CD14-positive monocyte (primary cell): ENCODE measurements around the gene DOP1B. TPM values are rescaled to one million over a fixed set of nuclear protein-coding genes. Genes with fewer than 3 reads are reported as not detected.
"Not testable (repeated sequence)": the region's sequence is repeated elsewhere in the genome, so short reads cannot be mapped to it uniquely, and the experiment has no call there.

Experiments used
- DNase-seq, 3 donors: peaks; one replicate each; pipeline ENCODE4 v3.0.0-alpha.2; 2011 to 2022
- H2AFZ ChIP-seq: 2 replicates; pipeline ENCODE4 v1.6.0; 2012; ENCODE audit warnings: mild to moderate bottlenecking, low read depth, low read length, inconsistent platforms; ENCODE audit not compliant: insufficient read depth, poor library complexity, severe bottlenecking
- H3K27ac ChIP-seq, 2 donors: 1 replicate in 1 of 2; 2 replicates in 1 of 2; pipeline ENCODE4 v1.5.1; 2012 to 2013; ENCODE audit warnings: low read length in 2 of 2, control low read depth in 1 of 2, inconsistent platforms in 1 of 2, low read depth in 1 of 2, mild to moderate bottlenecking in 1 of 2
- H3K27me3 ChIP-seq, 2 donors: one replicate each; pipeline versions ENCODE4 v1.6.0 to v1.6.1; 2011 to 2013; ENCODE audit warnings: low read length in 2 of 2; ENCODE audit not compliant: control insufficient read depth in 2 of 2, insufficient read depth in 2 of 2
- H3K36me3 ChIP-seq, 2 donors: replicated peaks in 1 of 2; 1 replicate in 1 of 2; 2 replicates in 1 of 2; pipeline versions ENCODE4 v1.5.1 to v1.6.1; 2012 to 2013; ENCODE audit warnings: low read length in 2 of 2, control low read depth in 1 of 2, inconsistent platforms in 1 of 2, mild to moderate bottlenecking in 1 of 2; ENCODE audit not compliant: insufficient read depth in 2 of 2, control insufficient read depth in 1 of 2
- H3K4me1 ChIP-seq, 2 donors: 1 replicate in 1 of 2; 2 replicates in 1 of 2; pipeline versions ENCODE4 v1.5.1 to v1.6.1; 2012 to 2013; ENCODE audit warnings: low read length in 2 of 2, control low read depth in 1 of 2, inconsistent platforms in 1 of 2, mild to moderate bottlenecking in 1 of 2, moderate library complexity in 1 of 2; ENCODE audit not compliant: insufficient read depth in 2 of 2, control insufficient read depth in 1 of 2
- H3K4me2 ChIP-seq: replicated peaks from 2 replicates; pipeline ENCODE3; 2012; ENCODE audit warnings: low read length, moderate library complexity, mild to moderate bottlenecking; ENCODE audit not compliant: poor library complexity, severe bottlenecking; ENCODE audit errors: extremely low read depth
- H3K4me3 ChIP-seq, 3 experiments: fragments of 200-600 bp in 1 of 3; sonication (generic) in 1 of 3; replicated peaks in 1 of 3; 1 replicate in 2 of 3; 2 replicates in 1 of 3; pipeline ENCODE4 v1.5.1; 2011 to 2013; ENCODE audit warnings: low read length in 3 of 3, mild to moderate bottlenecking in 3 of 3, control low read depth in 2 of 3, low read depth in 2 of 3, inconsistent platforms in 1 of 3, moderate library complexity in 1 of 3
- H3K79me2 ChIP-seq: 2 replicates; pipeline ENCODE4 v1.6.0; 2012; ENCODE audit warnings: mild to moderate bottlenecking, control low read depth, inconsistent platforms, low read length, moderate library complexity; ENCODE audit not compliant: insufficient read depth
- H3K9ac ChIP-seq: 2 replicates; pipeline ENCODE4 v1.6.0; 2017; ENCODE audit warnings: low read length, mild to moderate bottlenecking; ENCODE audit not compliant: insufficient read depth, poor library complexity, severe bottlenecking
- H3K9me3 ChIP-seq, 2 donors: replicated peaks in 1 of 2; 1 replicate in 1 of 2; 2 replicates in 1 of 2; pipeline versions ENCODE4 v1.5.1 to v1.6.1; 2012 to 2013; ENCODE audit warnings: low read length in 2 of 2, control low read depth in 1 of 2; ENCODE audit not compliant: control insufficient read depth in 1 of 2, insufficient read depth in 1 of 2
- H4K20me1 ChIP-seq: 2 replicates; pipeline ENCODE4 v1.6.0; 2012; ENCODE audit warnings: mild to moderate bottlenecking, low read length, control low read depth, moderate library complexity; ENCODE audit not compliant: insufficient read depth
- H3K27ac Mint-ChIP-seq, 7 donors: one replicate each; pipeline ENCODE4 v1.8.0; 2020; ENCODE audit warnings: mild to moderate bottlenecking in 7 of 7, mixed read lengths in 7 of 7, moderate library complexity in 6 of 7, inconsistent platforms in 2 of 7
- H3K27me3 Mint-ChIP-seq, 3 donors: one replicate each; pipeline ENCODE4 v1.8.0; 2021 to 2022; ENCODE audit warnings: low read depth in 3 of 3, mild to moderate bottlenecking in 3 of 3, mixed read lengths in 3 of 3, moderate library complexity in 3 of 3, inconsistent platforms in 1 of 3
- H3K36me3 Mint-ChIP-seq, 2 donors: one replicate each; pipeline ENCODE4 v1.8.0; 2020; ENCODE audit warnings: mixed read lengths in 2 of 2, inconsistent platforms in 1 of 2, mild to moderate bottlenecking in 1 of 2
- H3K4me1 Mint-ChIP-seq: one replicate; pipeline ENCODE4 v1.8.0; 2020; ENCODE audit warnings: mild to moderate bottlenecking, mixed read lengths
- H3K4me3 Mint-ChIP-seq, 2 donors: one replicate each; pipeline ENCODE4 v1.8.0; 2020; ENCODE audit warnings: mild to moderate bottlenecking in 2 of 2, mixed read lengths in 2 of 2, moderate library complexity in 1 of 2
- H3K9me3 Mint-ChIP-seq, 7 donors: one replicate each; pipeline ENCODE4 v1.8.0; 2020 to 2022; ENCODE audit warnings: mixed read lengths in 7 of 7, mild to moderate bottlenecking in 6 of 7, moderate library complexity in 6 of 7, inconsistent platforms in 2 of 7
- WGBS: methylation state at CpG from one replicate; pipeline ENCODE4 v1.1.5; 2013; ENCODE audit warnings: missing lambda C conversion rate; ENCODE audit not compliant: insufficient coverage; 5-methylcytosine and 5-hydroxymethylcytosine counted together
- intact Hi-C, 2 donors: fragments of 100-400 bp; cut with micrococcal nuclease; formaldehyde crosslinking; loops; one replicate each; pipeline versions ENCODE4 v1.15.0 to v1.15.1; 2023
- polyA plus RNA-seq, 3 donors: library from polyadenylated mRNA; depleted of rRNA in 1 of 3; unstranded in 2 of 3; stranded (reverse) in 1 of 3; fragments of 300-500 nt in 2 of 3; fragments of >200 nt in 1 of 3; fragmentation: Illumina TruSeq in 2 of 3; gene quantifications; 1 replicate in 2 of 3; 2 replicates in 1 of 3; pipeline ENCODE4 v1.2.3, GENCODE V29; 2012 to 2021
- TF ChIP-seq, protein P1 (sequence below): fragments of 200-600 bp; IDR thresholded peaks from one replicate; pipeline ENCODE4 v1.8.0; 2022; ENCODE audit warnings: antibody characterized with exemption, mild to moderate bottlenecking

DOP1B gene
- polyA plus RNA-seq, 3 donors: 6.0 to 14.4 (median 11.0) TPM

DNA sequence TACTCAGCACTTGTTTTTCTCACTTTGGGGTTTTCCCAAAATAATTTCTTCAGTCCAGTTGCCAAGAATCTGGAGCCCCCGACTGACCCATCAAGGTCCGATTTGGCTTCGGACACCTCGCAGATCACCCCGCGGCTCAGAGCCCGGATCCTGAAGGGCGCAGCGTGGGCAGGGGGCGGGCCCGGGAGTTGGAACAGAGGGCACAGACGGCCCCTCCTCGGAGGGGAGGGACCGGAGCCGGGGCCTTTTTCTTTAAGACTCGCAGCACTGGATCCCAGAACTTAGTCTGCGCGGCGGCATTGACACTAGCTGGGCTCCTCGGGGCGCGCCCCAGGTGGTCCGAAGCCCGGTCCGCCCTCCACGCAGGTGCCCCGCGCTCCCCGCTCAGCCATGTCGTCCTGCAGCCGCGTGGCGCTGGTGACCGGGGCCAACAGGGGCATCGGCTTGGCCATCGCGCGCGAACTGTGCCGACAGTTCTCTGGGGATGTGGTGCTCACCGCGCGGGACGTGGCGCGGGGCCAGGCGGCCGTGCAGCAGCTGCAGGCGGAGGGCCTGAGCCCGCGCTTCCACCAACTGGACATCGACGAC is 21.7 kb upstream of the DOP1B start, which contains the start of gene CBR3:
CBR3 (plus strand) TSS at position 277 of the 588 bp plus-strand sequence; CDS start at position 391, 114 bp downstream.
- peaks cover 31% of the 10 kb centered on the region for H3K4me1 Mint-ChIP-seq
- no peaks in the 10 kb centered on the region for H3K9me3 ChIP-seq
- no peaks in the 10 kb centered on the region for H3K9me3 Mint-ChIP-seq
- peak within 1 kb of the TSS; percentile 89 to 93 for H3K4me3 Mint-ChIP-seq
- intact Hi-C loops: no loop called here
- peak within 1 kb of the TSS; percentile 50 to 82 (median 77) for H3K27ac Mint-ChIP-seq
- H3K4me3 ChIP-seq: peak within 1 kb of the TSS; percentile 59 to 85 (median 63)
- H3K27me3 Mint-ChIP-seq: peaks cover 9 to 10% (median 9%) of the 10 kb centered on the region in 3 donors
- no peaks in the 10 kb centered on the region for H3K79me2 ChIP-seq
- no peaks in the 10 kb centered on the region for H4K20me1 ChIP-seq
- peaks cover 31 to 36% of the 10 kb centered on the region in 2 donors for H3K4me1 ChIP-seq
- no peaks in the 10 kb centered on the region for H3K36me3 ChIP-seq
- H3K36me3 Mint-ChIP-seq: peaks cover 0 to 2% of the 10 kb centered on the region in 2 donors
- under 1% methylated on average over 53 of the region's 53 CpGs for WGBS
- H3K4me2 ChIP-seq: peak within 1 kb of the TSS; percentile 98
- DNase-seq: no peak
- TF ChIP-seq, protein P1, sequence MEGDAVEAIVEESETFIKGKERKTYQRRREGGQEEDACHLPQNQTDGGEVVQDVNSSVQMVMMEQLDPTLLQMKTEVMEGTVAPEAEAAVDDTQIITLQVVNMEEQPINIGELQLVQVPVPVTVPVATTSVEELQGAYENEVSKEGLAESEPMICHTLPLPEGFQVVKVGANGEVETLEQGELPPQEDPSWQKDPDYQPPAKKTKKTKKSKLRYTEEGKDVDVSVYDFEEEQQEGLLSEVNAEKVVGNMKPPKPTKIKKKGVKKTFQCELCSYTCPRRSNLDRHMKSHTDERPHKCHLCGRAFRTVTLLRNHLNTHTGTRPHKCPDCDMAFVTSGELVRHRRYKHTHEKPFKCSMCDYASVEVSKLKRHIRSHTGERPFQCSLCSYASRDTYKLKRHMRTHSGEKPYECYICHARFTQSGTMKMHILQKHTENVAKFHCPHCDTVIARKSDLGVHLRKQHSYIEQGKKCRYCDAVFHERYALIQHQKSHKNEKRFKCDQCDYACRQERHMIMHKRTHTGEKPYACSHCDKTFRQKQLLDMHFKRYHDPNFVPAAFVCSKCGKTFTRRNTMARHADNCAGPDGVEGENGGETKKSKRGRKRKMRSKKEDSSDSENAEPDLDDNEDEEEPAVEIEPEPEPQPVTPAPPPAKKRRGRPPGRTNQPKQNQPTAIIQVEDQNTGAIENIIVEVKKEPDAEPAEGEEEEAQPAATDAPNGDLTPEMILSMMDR: no peak
- peaks cover 0 to 5% of the 10 kb centered on the region in 2 donors for H3K27me3 ChIP-seq
- peak within 1 kb of the TSS; percentile 95 for H2AFZ ChIP-seq
- peak within 1 kb of the TSS; percentile 40 to 66 for H3K27ac ChIP-seq
- H3K9ac ChIP-seq: peak within 1 kb of the TSS; percentile 60

DNA sequence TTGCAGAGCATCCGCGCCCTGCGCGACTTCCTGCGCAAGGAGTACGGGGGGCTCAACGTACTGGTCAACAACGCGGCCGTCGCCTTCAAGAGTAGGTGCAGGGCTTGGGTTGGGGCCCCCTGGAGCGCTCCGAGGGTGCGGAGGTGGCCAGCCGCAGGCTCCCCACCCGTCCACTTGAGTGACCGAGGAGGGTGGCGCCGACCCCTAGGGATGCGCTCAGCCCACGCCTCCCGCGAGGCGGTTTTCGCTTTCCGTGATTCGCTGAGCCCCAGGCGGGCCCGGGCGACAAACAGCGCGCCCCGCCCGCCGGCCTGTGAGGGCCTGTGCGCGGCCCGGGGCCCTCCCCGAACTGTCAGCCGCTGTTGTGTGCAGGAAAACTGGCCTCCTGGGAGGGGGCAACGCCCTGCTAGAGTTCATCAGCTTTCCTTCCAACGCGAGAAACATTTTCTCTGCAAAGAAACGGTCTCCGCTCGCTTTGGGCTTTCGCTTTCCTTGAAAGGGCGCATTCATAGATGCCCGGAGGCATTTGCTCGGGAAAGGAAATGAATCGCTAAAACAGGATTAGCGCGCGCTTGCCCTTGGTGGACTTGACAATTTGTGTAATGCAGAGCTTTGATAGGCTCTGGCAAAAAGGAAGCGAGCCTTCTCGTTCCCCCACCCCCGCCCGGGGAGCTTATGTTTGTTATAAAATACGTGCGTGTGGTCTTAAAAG is 21.1 kb upstream of the DOP1B start:
- Histone ChIP-seq H3K4me1 (peaks cover 29 to 36% of the 10 kb centered on the region in 2 donors), H3K79me2 (no peaks in the 10 kb centered on the region), H3K27me3 (peaks cover 0 to 5% of the 10 kb centered on the region in 2 donors), H3K4me3 (peak overlapping the region; percentile 59 to 85 (median 63)), H4K20me1 (no peaks in the 10 kb centered on the region), H3K36me3 (no peaks in the 10 kb centered on the region), H3K27ac (peak overlapping the region; percentile 40 to 66), H3K9ac (peak overlapping the region; percentile 60), H3K4me2 (peak overlapping the region; percentile 98), H3K9me3 (no peaks in the 10 kb centered on the region), H2AFZ (peak overlapping the region; percentile 95)
- H3K9me3 Mint-ChIP-seq: no peaks in the 10 kb centered on the region
- peak; percentile 38 to 62 (median 55) for DNase-seq
- H3K4me3 Mint-ChIP-seq: peak overlapping the region; percentile 89 to 93
- intact Hi-C loops: no loop called here
- H3K4me1 Mint-ChIP-seq: peaks cover 28% of the 10 kb centered on the region
- peaks cover 0 to 2% of the 10 kb centered on the region in 2 donors for H3K36me3 Mint-ChIP-seq
- TF ChIP-seq, protein P1: no peak
- H3K27ac Mint-ChIP-seq: peak overlapping the region; percentile 38 to 82 (median 67)
- under 1% methylated on average over 55 of the region's 60 CpGs for WGBS
- peaks cover 7 to 9% (median 9%) of the 10 kb centered on the region in 3 donors for H3K27me3 Mint-ChIP-seq

DNA sequence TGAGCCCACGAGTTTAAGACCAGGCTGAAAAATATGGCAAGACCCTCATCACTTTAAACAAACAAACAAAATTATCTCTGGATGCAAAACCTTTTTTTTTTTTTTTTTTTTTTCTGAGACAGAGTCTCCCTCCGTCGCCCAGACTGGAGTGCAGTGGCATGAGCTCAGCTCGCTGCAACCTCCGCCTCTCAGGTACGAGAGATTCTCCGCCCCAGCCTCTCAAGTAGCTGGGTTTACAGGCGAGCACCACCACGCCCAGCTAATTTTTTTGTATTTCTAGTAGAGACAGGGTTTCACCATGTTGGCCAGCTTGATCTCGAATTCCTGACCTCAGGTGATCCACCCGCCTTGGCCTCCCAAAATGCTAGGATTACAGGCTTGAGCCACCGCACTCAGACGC is 16.8 kb upstream of the DOP1B start:
- not testable (repeated sequence) for H4K20me1 ChIP-seq, H3K9me3 Mint-ChIP-seq, H3K27ac ChIP-seq, H3K27me3 Mint-ChIP-seq, H3K4me3 ChIP-seq, H2AFZ ChIP-seq, H3K79me2 ChIP-seq, H3K36me3 Mint-ChIP-seq, H3K4me3 Mint-ChIP-seq, H3K9me3 ChIP-seq, DNase-seq, H3K9ac ChIP-seq, H3K27ac Mint-ChIP-seq, H3K4me2 ChIP-seq, H3K27me3 ChIP-seq, H3K36me3 ChIP-seq
- H3K4me1 Mint-ChIP-seq: peaks cover 14% of the 10 kb centered on the region
- intact Hi-C loops: loop anchor here (2.0 to 5.0 kb wide), 3 partner anchors 68 to 193 kb away; no protein-coding TSS in a partner anchor
- H3K4me1 ChIP-seq: peaks cover 13 to 20% of the 10 kb centered on the region in 2 donors
- 100% methylated on average over 9 of the region's 13 CpGs for WGBS
